Measurements from ENCODE around the gene BPIFB4. TPM values are rescaled to one million over a fixed set of nuclear protein-coding genes. Genes with fewer than 3 reads are reported as not detected.

Gene BPIFB4
- total and polyA plus RNA-seq, 2 experiments from 2014 or later: not detected

GRCh38 chr20:33130568-33131061 is 51.2 kb downstream of the BPIFB4 start:
- H3K9me3 Mint-ChIP-seq: no peaks in the 10 kb centered on the region
- ATAC-seq: no peak

More at GRCh38 chr20:33130568-33131061, 51.2 kb downstream of the BPIFB4 start:
- Histone ChIP-seq H3K27me3 (ENCODE audit: insufficient read depth) (no peaks in the 10 kb centered on the region), H3K4me1 (ENCODE audit: insufficient read depth) (peaks cover 6% of the 10 kb centered on the region; the same call in 1 of the 2 replicates), H3K79me2 (replicated peaks; ENCODE audit: insufficient read depth) (no peaks in the 10 kb centered on the region), H2AFZ (no peak overlapping the region), H3K4me2 (no peak overlapping the region), H3K9me2 (ENCODE audit: insufficient read depth) (no peaks in the 10 kb centered on the region), H3F3A (replicated peaks; ENCODE audit: low read depth) (no peaks in the 10 kb centered on the region), H3K4me3 (no peak overlapping the region), H3K27ac (ENCODE audit: low read depth) (no peak overlapping the region), H4K20me1 (replicated peaks; ENCODE audit: insufficient read depth) (no peaks in the 10 kb centered on the region), H3K36me3 (ENCODE audit: insufficient read depth) (no peaks in the 10 kb centered on the region)
- peaks cover 3% of the 10 kb centered on the region; the same call in 1 of the 3 replicates for H3K4me1 Mint-ChIP-seq
- peaks cover 3% of the 10 kb centered on the region for H3K27me3 Mint-ChIP-seq (ENCODE audit: insufficient read depth, low read depth, poor library complexity)
- H3K4me3 Mint-ChIP-seq: no peak overlapping the region
- no peaks in the 10 kb centered on the region for H3K36me3 Mint-ChIP-seq (ENCODE audit: low read depth)
- no peak overlapping the region for H3K27ac Mint-ChIP-seq
- TF ChIP-seq ZNF331 (CRISPR knock-in tag; IDR thresholded peaks at IDR 0.05; ENCODE audit: low read depth) (no peak), ZNF114 (CRISPR knock-in tag; IDR thresholded peaks at IDR 0.05) (no peak), ETS1 (IDR thresholded peaks at IDR 0.05) (no peak), CTCF (conservative IDR thresholded peaks at IDR 0.05; ENCODE audit: low read depth in 2 of 2) (no peak), CREB1 (CRISPR knock-in tag; IDR thresholded peaks at IDR 0.05; ENCODE audit: low read depth) (no peak), EZH2 (IDR thresholded peaks at IDR 0.05; ENCODE audit: low read depth, unreplicated experiment) (no peak), JUNB (IDR thresholded peaks at IDR 0.05; ENCODE audit: unreplicated experiment) (no peak), EZH2phosphoT487 (IDR thresholded peaks at IDR 0.05; ENCODE audit: unreplicated experiment) (no peak), NANOG (IDR thresholded peaks at IDR 0.05; ENCODE audit: borderline replicate concordance) (no peak), STAT1 (IDR thresholded peaks at IDR 0.05; ENCODE audit: unreplicated experiment) (no peak), REST (IDR thresholded peaks at IDR 0.05; ENCODE audit: unreplicated experiment) (no peak), ZNF462 (CRISPR knock-in tag; IDR thresholded peaks at IDR 0.05) (no peak), POLR2AphosphoS5 (IDR thresholded peaks at IDR 0.05; ENCODE audit: low read depth) (no peak)
- DNase-seq (ENCODE audit: low spot score): no peak

All from GM23338 (cell line).